ENCODE results near the gene SNCA.

DNA sequence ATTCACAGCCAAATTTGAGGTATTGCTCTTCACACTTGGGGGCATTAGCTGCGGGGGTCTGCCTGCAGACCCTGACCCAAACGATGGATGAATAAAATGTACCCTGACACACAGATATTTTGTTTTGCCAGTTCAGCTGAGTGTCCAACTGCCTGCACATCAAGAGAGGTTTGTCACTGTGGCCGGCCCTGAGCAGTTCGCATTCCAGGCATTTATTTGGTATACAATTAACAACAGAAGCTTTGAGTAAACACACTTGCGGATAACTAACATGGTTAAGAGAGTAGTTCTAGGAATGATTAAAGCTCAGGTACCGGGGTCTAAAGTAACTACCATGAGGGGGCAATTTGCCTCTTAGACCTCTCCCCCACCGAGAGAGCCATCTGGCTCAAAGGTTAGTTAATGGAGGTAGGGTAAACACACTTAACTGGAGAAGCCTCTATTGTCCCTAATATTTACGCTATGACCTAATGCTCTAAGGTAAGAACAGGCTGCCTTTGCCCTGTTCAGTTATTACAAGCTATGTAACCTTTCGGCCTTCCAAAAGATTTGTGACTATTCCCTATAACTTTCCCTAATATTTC lies 162.0 kb downstream of the SNCA start:
- TF ChIP-seq CTCF (IDR thresholded peaks at IDR 0.05), result no peak
- no peak for TF ChIP-seq EZH2 (IDR thresholded peaks at IDR 0.05)
